Right lobe of liver (tissue), 4 donors: ENCODE results near the gene RASIP1.

Experiments
- CTCF ChIP-seq, 4 donors: fragments of 200-600 bp in 3 of 4; fragments of 450-650 bp in 1 of 4; IDR thresholded peaks; one replicate each; pipeline versions ENCODE4 v1.5.1 to v1.8.0; 2016 to 2022; ENCODE audit warnings: antibody characterized with exemption in 4 of 4, mild to moderate bottlenecking in 2 of 4
- POLR2A ChIP-seq: fragments of 450-650 bp; IDR thresholded peaks from one replicate; pipeline ENCODE4 v1.6.1; 2017; ENCODE audit warnings: antibody characterized with exemption, mild to moderate bottlenecking
- donor health status: DM: no; HTN: no; CAD: no.
- donor health status: DM: no; HTN: no; CAD: no.
- donor health status: DM: no; HTN: yes; CAD: no.

DNA sequence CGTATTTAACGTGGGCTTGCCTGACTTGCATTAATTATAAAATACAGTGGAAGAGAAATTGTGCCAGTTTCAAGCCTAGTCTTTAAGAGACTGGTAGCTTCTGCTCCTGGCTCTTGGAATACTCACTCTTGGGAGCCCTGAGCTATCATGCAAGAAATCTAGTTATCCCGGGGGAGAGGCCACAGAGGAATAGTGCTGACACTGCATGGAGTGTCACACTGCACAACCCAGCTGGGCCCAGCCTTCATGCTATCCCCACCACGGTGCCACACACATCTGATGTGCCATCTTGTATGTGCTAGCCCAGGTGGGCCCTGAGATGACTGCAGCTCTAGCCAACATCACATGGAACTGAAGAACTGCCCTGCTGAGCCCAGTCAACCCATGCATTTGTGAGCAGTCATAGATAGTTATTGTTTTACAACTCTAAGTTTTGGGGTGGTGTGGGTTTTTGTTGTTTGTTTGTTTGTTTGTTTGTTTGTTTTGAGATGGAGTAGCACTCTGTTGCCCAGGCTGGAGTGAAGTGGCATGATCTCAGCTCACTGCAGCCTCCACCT, 29.2 kb downstream of the RASIP1 start:
- TF ChIP-seq POLR2A (no peak), CTCF (IDR thresholded peaks at IDR 0.05) (no peak)
